ENCODE results near the gene TRIOBP. TPM values are rescaled to one million over a fixed set of nuclear protein-coding genes. Genes with fewer than 3 reads are reported as not detected.

The TRIOBP gene
- total RNA-seq, 1 donor from 2014 or later, result 32.9 TPM

- DNase-seq (ENCODE audit: low spot score), result no peak
- Mint-ChIP-seq H3K27ac (no peak overlapping the region), H3K4me3 (no peak overlapping the region), H3K36me3 (ENCODE audit: low read depth) (peaks cover 10% of the 10 kb centered on the region), H3K4me1 (ENCODE audit: low read depth) (no peaks in the 10 kb centered on the region), H3K27me3 (ENCODE audit: insufficient read depth) (no peaks in the 10 kb centered on the region), H3K9me3 (no peaks in the 10 kb centered on the region)
- intact Hi-C loops (cut with micrococcal nuclease), result no loop called here
These were observed 56.9 kb downstream of the TRIOBP start for GRCh38 chr22:37753746-37754145.

- Mint-ChIP-seq H3K4me3 (no peak overlapping the region), H3K27ac (no peak overlapping the region), H3K4me1 (ENCODE audit: low read depth) (peaks cover 5% of the 10 kb centered on the region), H3K36me3 (ENCODE audit: low read depth) (peaks cover 14% of the 10 kb centered on the region), H3K9me3 (no peaks in the 10 kb centered on the region), H3K27me3 (ENCODE audit: insufficient read depth) (no peaks in the 10 kb centered on the region)
- intact Hi-C loops (cut with micrococcal nuclease), result no loop called here
- DNase-seq (ENCODE audit: low spot score), result no peak
These were observed 60.8 kb downstream of the TRIOBP start for GRCh38 chr22:37757663-37758062.

DNA sequence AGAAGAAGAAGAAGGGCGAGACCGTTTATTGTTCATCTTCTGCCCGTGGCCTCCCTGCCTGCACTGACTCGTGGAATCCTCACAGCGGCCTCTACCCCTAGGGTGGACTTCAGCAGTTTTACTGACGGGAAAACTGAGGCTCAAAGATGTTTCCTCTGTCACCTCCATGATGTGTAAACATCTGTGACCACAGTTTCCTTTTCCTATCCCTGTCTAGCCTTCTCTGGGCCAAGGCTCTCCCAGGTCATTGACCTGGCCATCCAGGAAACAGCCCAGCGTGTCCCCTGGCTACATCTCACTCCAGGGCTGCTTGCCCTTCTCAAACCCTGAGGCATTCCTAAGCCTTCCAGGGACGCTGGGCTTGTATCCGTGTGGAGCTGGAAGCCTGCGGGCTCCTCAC, 61.8 kb downstream of the TRIOBP start:
- no peak overlapping the region for H3K4me3 Mint-ChIP-seq
- H3K9me3 Mint-ChIP-seq, result no peaks in the 10 kb centered on the region
- intact Hi-C loops (cut with micrococcal nuclease), result no loop called here
- peaks cover 14% of the 10 kb centered on the region for H3K36me3 Mint-ChIP-seq (ENCODE audit: low read depth)
- peaks cover 5% of the 10 kb centered on the region for H3K4me1 Mint-ChIP-seq (ENCODE audit: low read depth)
- H3K27ac Mint-ChIP-seq, result no peak overlapping the region
- no peak for DNase-seq (ENCODE audit: low spot score)
- no peaks in the 10 kb centered on the region for H3K27me3 Mint-ChIP-seq (ENCODE audit: insufficient read depth)

DNA sequence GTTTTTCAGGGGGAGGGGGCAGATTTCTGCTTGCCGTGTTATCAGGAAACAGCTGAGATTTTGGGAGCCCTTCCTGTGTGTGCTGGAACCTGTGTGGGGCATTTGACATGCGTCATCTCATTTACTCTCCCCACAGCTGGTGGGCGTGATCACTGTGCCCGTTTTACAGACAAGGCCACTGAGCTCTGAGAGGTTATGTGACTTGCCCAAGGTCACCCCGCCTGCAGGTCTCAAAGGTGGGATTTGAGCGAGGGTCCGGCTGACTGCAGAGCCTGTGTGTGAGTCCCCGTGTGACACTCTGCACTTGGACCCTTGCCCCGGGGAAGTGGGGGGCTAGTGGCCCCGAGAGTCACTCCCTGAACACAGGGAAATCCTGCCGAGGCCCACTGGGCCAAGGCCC, 62.4 kb downstream of the TRIOBP start:
- peaks cover 14% of the 10 kb centered on the region for H3K36me3 Mint-ChIP-seq (ENCODE audit: low read depth)
- no peak for DNase-seq (ENCODE audit: low spot score)
- no peak overlapping the region for H3K4me3 Mint-ChIP-seq
- peaks cover 5% of the 10 kb centered on the region for H3K4me1 Mint-ChIP-seq (ENCODE audit: low read depth)
- intact Hi-C loops (cut with micrococcal nuclease), result no loop called here
- H3K27me3 Mint-ChIP-seq (ENCODE audit: insufficient read depth), result no peaks in the 10 kb centered on the region
- no peak overlapping the region for H3K27ac Mint-ChIP-seq
- H3K9me3 Mint-ChIP-seq, result no peaks in the 10 kb centered on the region

GRCh38 chr22:37760152-37760551, 63.3 kb downstream of the TRIOBP start:
- Mint-ChIP-seq H3K9me3 (no peaks in the 10 kb centered on the region), H3K27ac (no peak overlapping the region), H3K27me3 (ENCODE audit: insufficient read depth) (no peaks in the 10 kb centered on the region), H3K4me1 (ENCODE audit: low read depth) (peaks cover 5% of the 10 kb centered on the region), H3K36me3 (ENCODE audit: low read depth) (peaks cover 10% of the 10 kb centered on the region), H3K4me3 (no peak overlapping the region)
- no peak for DNase-seq (ENCODE audit: low spot score)
- intact Hi-C loops (cut with micrococcal nuclease), result no loop called here

DNA sequence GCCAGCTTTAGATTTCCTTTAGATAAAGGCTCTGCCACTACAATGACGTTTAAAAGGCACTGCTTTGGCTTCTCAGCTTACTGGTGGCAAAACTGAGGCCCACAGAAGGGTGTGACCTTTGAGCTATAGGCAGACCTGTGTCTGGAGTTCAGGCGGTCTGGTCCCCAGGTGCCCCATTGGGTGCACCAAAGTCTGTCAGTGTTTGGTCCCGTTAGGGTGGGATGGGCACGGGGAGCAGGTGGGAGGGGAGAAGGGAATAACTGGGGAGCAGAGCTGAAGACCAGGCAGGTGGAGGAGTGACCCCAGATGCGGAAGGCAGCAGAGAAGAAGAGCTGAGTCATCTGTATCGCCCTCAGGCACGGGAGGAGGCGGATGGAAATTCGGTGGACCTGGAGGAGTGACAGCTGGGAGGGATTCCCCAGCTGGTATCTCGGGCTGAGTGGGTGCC, 65.6 kb downstream of the TRIOBP start:
- H3K27ac Mint-ChIP-seq, result no peak overlapping the region
- peaks cover 5% of the 10 kb centered on the region for H3K4me1 Mint-ChIP-seq (ENCODE audit: low read depth)

DNA sequence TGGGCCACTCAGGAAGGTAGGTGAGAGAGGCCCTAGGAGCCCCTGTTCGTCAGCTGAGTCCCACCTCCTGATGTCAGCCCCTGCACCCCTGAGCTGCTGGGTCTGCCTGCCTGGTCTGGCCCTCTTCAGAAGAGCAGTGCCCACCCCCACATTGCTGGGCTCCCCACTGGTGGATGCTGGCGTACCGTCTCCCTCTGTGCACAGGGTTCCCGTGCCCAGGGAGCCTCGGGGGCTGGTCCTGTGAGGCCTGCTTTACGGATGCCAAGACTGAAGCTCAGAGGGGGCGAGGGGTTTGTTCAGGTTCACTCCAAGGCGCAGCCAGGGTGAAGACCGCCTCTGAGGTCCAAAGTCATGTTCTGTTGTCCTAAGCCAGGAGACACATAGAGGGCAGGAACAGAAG, 66.2 kb downstream of the TRIOBP start:
- Mint-ChIP-seq H3K4me3 (no peak overlapping the region), H3K9me3 (no peaks in the 10 kb centered on the region), H3K27me3 (ENCODE audit: insufficient read depth) (no peaks in the 10 kb centered on the region), H3K27ac (no peak overlapping the region), H3K4me1 (ENCODE audit: low read depth) (peaks cover 5% of the 10 kb centered on the region), H3K36me3 (ENCODE audit: low read depth) (peaks cover 8% of the 10 kb centered on the region)
- intact Hi-C loops (cut with micrococcal nuclease), result no loop called here
- no peak for DNase-seq (ENCODE audit: low spot score)

More for the DNA sequence above, 65.6 kb downstream of the TRIOBP start:
- H3K36me3 Mint-ChIP-seq (ENCODE audit: low read depth), result peaks cover 9% of the 10 kb centered on the region
- H3K9me3 Mint-ChIP-seq, result no peaks in the 10 kb centered on the region
- DNase-seq (ENCODE audit: low spot score), result no peak
- H3K27me3 Mint-ChIP-seq (ENCODE audit: insufficient read depth), result no peaks in the 10 kb centered on the region
- no peak overlapping the region for H3K4me3 Mint-ChIP-seq
- intact Hi-C loops (cut with micrococcal nuclease), result no loop called here

- intact Hi-C loops (cut with micrococcal nuclease), result no loop called here
- Mint-ChIP-seq H3K27me3 (ENCODE audit: insufficient read depth) (no peaks in the 10 kb centered on the region), H3K4me3 (no peak overlapping the region), H3K36me3 (ENCODE audit: low read depth) (peaks cover 4% of the 10 kb centered on the region), H3K27ac (no peak overlapping the region), H3K9me3 (no peaks in the 10 kb centered on the region), H3K4me1 (ENCODE audit: low read depth) (peaks cover 5% of the 10 kb centered on the region)
- no peak for DNase-seq (ENCODE audit: low spot score)
These were observed 66.8 kb downstream of the TRIOBP start for GRCh38 chr22:37763652-37764051.

DNA sequence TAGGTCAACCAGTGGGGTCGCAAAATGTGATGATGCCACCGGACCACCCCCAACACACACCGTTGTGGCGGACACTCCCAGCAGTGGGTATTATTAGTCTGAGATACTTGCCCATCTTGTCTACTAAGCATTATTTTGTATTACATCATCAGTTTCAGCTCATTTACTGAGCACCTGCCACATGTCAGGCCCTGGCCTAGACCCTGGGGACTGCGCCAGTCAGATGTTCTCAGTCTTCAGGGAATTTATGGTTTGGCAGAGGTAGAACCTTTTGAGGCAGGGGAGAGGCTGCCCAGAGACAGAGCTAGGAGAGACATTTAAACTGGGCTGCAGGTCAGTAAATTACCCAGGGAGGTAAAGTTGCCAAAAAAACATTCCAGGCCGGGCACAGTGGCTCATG, 67.8 kb downstream of the TRIOBP start:
- Mint-ChIP-seq H3K4me1 (ENCODE audit: low read depth) (peaks cover 5% of the 10 kb centered on the region), H3K36me3 (ENCODE audit: low read depth) (peaks cover 4% of the 10 kb centered on the region), H3K27ac (no peak overlapping the region), H3K9me3 (no peaks in the 10 kb centered on the region), H3K27me3 (ENCODE audit: insufficient read depth) (no peaks in the 10 kb centered on the region), H3K4me3 (no peak overlapping the region)
- intact Hi-C loops (cut with micrococcal nuclease), result no loop called here
- DNase-seq (ENCODE audit: low spot score), result no peak

- H3K4me3 Mint-ChIP-seq, result no peak overlapping the region
- no peak for DNase-seq (ENCODE audit: low spot score)
- H3K9me3 Mint-ChIP-seq, result no peaks in the 10 kb centered on the region
- H3K36me3 Mint-ChIP-seq (ENCODE audit: low read depth), result no peaks in the 10 kb centered on the region
- no peaks in the 10 kb centered on the region for H3K27me3 Mint-ChIP-seq (ENCODE audit: insufficient read depth)
- H3K4me1 Mint-ChIP-seq (ENCODE audit: low read depth), result peaks cover 5% of the 10 kb centered on the region
- no peak overlapping the region for H3K27ac Mint-ChIP-seq
- intact Hi-C loops (cut with micrococcal nuclease), result no loop called here
These were observed 68.7 kb downstream of the TRIOBP start for GRCh38 chr22:37765498-37765897.

GRCh38 chr22:37765953-37766576, 69.2 kb downstream of the TRIOBP start:
- H3K4me3 Mint-ChIP-seq, result no peak overlapping the region
- H3K4me1 Mint-ChIP-seq (ENCODE audit: low read depth), result peaks cover 4% of the 10 kb centered on the region
- H3K36me3 Mint-ChIP-seq (ENCODE audit: low read depth), result no peaks in the 10 kb centered on the region
- intact Hi-C loops (cut with micrococcal nuclease), result no loop called here
- H3K27me3 Mint-ChIP-seq (ENCODE audit: insufficient read depth), result no peaks in the 10 kb centered on the region
- no peaks in the 10 kb centered on the region for H3K9me3 Mint-ChIP-seq
- no peak overlapping the region for H3K27ac Mint-ChIP-seq
- no peak for DNase-seq (ENCODE audit: low spot score)

DNA sequence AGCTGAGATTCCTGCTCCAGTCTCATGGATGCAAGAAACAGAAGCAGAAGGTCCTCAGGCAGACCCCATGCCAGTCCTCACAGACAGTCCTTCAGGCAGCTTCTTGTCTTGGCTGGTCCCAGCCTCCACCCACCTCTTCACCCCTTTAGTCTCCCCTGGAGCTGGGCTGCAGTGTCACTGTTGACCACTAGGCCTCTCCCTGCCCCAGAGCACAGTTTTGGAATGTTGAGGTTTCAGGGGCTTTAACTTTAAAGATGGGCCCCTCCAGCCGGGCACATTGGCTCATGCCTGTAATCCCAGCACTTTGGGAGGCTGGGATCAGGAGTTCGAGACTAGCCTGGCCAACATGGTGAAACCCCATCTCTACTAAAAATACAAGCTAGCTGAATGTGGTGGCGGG, 71.4 kb downstream of the TRIOBP start:
- no peak for DNase-seq (ENCODE audit: low spot score)
- Mint-ChIP-seq H3K36me3 (ENCODE audit: low read depth) (peaks cover 5% of the 10 kb centered on the region), H3K27me3 (ENCODE audit: insufficient read depth) (no peaks in the 10 kb centered on the region), H3K9me3 (no peaks in the 10 kb centered on the region), H3K4me1 (ENCODE audit: low read depth) (no peaks in the 10 kb centered on the region), H3K27ac (no peak overlapping the region), H3K4me3 (no peak overlapping the region)
- intact Hi-C loops (cut with micrococcal nuclease), result no loop called here

- Mint-ChIP-seq H3K4me3 (no peak overlapping the region), H3K4me1 (ENCODE audit: low read depth) (no peaks in the 10 kb centered on the region), H3K36me3 (ENCODE audit: low read depth) (peaks cover 7% of the 10 kb centered on the region), H3K27ac (no peak overlapping the region), H3K27me3 (ENCODE audit: insufficient read depth) (no peaks in the 10 kb centered on the region), H3K9me3 (no peaks in the 10 kb centered on the region)
- DNase-seq (ENCODE audit: low spot score), result no peak
- intact Hi-C loops (cut with micrococcal nuclease), result no loop called here
These were observed 72.2 kb downstream of the TRIOBP start for GRCh38 chr22:37769056-37769455.

DNA sequence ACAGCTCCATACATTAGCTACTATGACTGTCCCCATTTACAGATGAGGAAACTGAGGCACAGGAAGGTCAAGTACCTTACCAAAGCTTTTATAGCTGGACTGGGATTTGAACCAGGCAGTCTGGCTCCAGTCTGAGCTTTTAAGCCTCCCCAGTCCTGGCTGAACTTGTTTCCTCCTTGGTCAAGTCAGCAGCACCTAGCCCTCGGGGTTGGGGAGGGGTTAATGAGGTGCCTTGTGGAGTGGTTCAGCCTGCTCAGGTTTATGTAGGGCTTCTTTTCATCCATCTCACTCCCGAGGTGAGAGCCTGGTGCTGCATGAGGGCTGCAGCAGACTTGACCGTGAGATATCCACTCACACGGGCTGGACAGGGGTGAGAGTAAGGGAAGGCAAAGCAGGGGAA, 74.2 kb downstream of the TRIOBP start:
- Mint-ChIP-seq H3K4me1 (ENCODE audit: low read depth) (no peaks in the 10 kb centered on the region), H3K9me3 (no peaks in the 10 kb centered on the region), H3K27me3 (ENCODE audit: insufficient read depth) (no peaks in the 10 kb centered on the region), H3K36me3 (ENCODE audit: low read depth) (peaks cover 7% of the 10 kb centered on the region), H3K27ac (no peak overlapping the region), H3K4me3 (no peak overlapping the region)
- no peak for DNase-seq (ENCODE audit: low spot score)
- intact Hi-C loops (cut with micrococcal nuclease), result no loop called here
